ENCODE measurements around the gene FILIP1. TPM values are rescaled to one million over a fixed set of nuclear protein-coding genes. Genes with fewer than 3 reads are reported as not detected.
A peak's percentile ranks its signal among the peaks of the same experiment; 100 is the strongest.

The FILIP1 gene
- total RNA-seq, 4 donors from 2014 or later, result 36.0 to 57.6 (median 48.0) TPM

GRCh38 chr6:75337835-75338580 is 155.6 kb downstream of the FILIP1 start:
- Histone ChIP-seq H3K9me3 (no peaks in the 10 kb centered on the region), H3K4me1 (peaks cover 0 to 26% (median 0%) of the 10 kb centered on the region in 3 donors), H3K36me3 (peaks cover 0 to 13% of the 10 kb centered on the region in 2 donors), H3K27ac (no peak overlapping the region), H3K27me3 (no peaks in the 10 kb centered on the region), H3K4me3 (no peak overlapping the region)
- no peak for ATAC-seq
- TF ChIP-seq POLR2AphosphoS5 (IDR thresholded peaks at IDR 0.05) (no peak), EP300 (IDR thresholded peaks at IDR 0.05) (no peak), POLR2A (IDR thresholded peaks at IDR 0.05) (no peak)
- TF ChIP-seq, protein P1, sequence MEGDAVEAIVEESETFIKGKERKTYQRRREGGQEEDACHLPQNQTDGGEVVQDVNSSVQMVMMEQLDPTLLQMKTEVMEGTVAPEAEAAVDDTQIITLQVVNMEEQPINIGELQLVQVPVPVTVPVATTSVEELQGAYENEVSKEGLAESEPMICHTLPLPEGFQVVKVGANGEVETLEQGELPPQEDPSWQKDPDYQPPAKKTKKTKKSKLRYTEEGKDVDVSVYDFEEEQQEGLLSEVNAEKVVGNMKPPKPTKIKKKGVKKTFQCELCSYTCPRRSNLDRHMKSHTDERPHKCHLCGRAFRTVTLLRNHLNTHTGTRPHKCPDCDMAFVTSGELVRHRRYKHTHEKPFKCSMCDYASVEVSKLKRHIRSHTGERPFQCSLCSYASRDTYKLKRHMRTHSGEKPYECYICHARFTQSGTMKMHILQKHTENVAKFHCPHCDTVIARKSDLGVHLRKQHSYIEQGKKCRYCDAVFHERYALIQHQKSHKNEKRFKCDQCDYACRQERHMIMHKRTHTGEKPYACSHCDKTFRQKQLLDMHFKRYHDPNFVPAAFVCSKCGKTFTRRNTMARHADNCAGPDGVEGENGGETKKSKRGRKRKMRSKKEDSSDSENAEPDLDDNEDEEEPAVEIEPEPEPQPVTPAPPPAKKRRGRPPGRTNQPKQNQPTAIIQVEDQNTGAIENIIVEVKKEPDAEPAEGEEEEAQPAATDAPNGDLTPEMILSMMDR (IDR thresholded peaks at IDR 0.05), result no peak
- 74 to 83% methylated on average over 4 of the region's 4 CpGs for WGBS, 2 donors (ENCODE audit: low coverage in 1 of 2)

- H3K27ac ChIP-seq, result peak overlapping the region; percentile 31 to 41 (median 37)
- no peaks in the 10 kb centered on the region for H3K9me3 ChIP-seq
- ATAC-seq, result peak; percentile 91
- 14 to 49% methylated on average over 1 to 4 of the region's 4 CpGs for WGBS, 2 donors (ENCODE audit: low coverage in 1 of 2)
- no peaks in the 10 kb centered on the region for H3K27me3 ChIP-seq
- peaks cover 0 to 26% (median 0%) of the 10 kb centered on the region in 3 donors for H3K4me1 ChIP-seq
- no peak overlapping the region for H3K4me3 ChIP-seq
- no peak for TF ChIP-seq POLR2A (IDR thresholded peaks at IDR 0.05)
- TF ChIP-seq POLR2AphosphoS5 (IDR thresholded peaks at IDR 0.05), result no peak
- TF ChIP-seq EP300 (IDR thresholded peaks at IDR 0.05), result no peak
- TF ChIP-seq, protein P1 (IDR thresholded peaks at IDR 0.05), result no peak
- H3K36me3 ChIP-seq, result peaks cover 0 to 13% of the 10 kb centered on the region in 2 donors
These were observed 159.1 kb downstream of the FILIP1 start for GRCh38 chr6:75334266-75335040.

GRCh38 chr6:75333676-75334200 is 159.9 kb downstream of the FILIP1 start:
- no peak for ATAC-seq
- Histone ChIP-seq H3K27me3 (no peaks in the 10 kb centered on the region), H3K36me3 (peaks cover 0 to 13% of the 10 kb centered on the region in 2 donors), H3K4me3 (no peak overlapping the region), H3K27ac (peak overlapping the region in 1 of 4 donors; percentile 31), H3K9me3 (no peaks in the 10 kb centered on the region), H3K4me1 (peaks cover 0 to 26% (median 0%) of the 10 kb centered on the region in 3 donors)
- WGBS, 2 donors (ENCODE audit: low coverage in 1 of 2), result 38 to 62% methylated on average over 2 of the region's 2 CpGs
- no peak for TF ChIP-seq EP300 (IDR thresholded peaks at IDR 0.05)
- no peak for TF ChIP-seq POLR2AphosphoS5 (IDR thresholded peaks at IDR 0.05)
- TF ChIP-seq POLR2A (IDR thresholded peaks at IDR 0.05), result no peak
- TF ChIP-seq, protein P1 (IDR thresholded peaks at IDR 0.05), result no peak

DNA sequence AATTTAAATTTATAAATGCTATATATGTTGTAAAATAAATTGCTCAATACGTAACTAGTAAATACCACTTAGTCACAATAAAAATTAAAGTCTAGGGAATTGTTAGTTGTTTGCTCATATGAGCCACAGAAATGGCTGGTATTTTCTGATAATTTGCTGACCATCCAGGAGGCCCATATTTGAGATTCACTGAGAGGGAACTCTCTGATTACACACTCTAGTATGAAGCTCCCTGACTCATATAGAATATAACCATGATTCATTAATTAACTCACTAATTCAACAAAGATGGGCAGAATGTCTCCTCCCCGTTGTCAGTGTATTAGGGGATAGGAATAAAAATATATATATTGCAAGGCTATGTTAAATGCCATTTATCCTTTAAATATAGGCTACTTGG is 162.4 kb downstream of the FILIP1 start:
- TF ChIP-seq POLR2AphosphoS5 (IDR thresholded peaks at IDR 0.05) (no peak), EP300 (IDR thresholded peaks at IDR 0.05) (no peak), POLR2A (IDR thresholded peaks at IDR 0.05) (no peak)
- TF ChIP-seq, protein P1 (IDR thresholded peaks at IDR 0.05), result no peak
- Histone ChIP-seq H3K36me3 (no peaks in the 10 kb centered on the region), H3K4me3 (no peak overlapping the region), H3K4me1 (peaks cover 0 to 26% (median 0%) of the 10 kb centered on the region in 3 donors), H3K9me3 (no peaks in the 10 kb centered on the region), H3K27ac (no peak overlapping the region), H3K27me3 (no peaks in the 10 kb centered on the region)
- ATAC-seq, result no peak
- 56 to 88% methylated on average over 1 to 2 of the region's 2 CpGs for WGBS, 2 donors (ENCODE audit: low coverage in 1 of 2)
